ENCODE measurements around the gene XKR3. TPM values are rescaled to one million over a fixed set of nuclear protein-coding genes. Genes with fewer than 3 reads are reported as not detected.

XKR3 gene
- total RNA-seq, 1 experiment from 2014 or later = not detected

- TF ChIP-seq, protein P1, sequence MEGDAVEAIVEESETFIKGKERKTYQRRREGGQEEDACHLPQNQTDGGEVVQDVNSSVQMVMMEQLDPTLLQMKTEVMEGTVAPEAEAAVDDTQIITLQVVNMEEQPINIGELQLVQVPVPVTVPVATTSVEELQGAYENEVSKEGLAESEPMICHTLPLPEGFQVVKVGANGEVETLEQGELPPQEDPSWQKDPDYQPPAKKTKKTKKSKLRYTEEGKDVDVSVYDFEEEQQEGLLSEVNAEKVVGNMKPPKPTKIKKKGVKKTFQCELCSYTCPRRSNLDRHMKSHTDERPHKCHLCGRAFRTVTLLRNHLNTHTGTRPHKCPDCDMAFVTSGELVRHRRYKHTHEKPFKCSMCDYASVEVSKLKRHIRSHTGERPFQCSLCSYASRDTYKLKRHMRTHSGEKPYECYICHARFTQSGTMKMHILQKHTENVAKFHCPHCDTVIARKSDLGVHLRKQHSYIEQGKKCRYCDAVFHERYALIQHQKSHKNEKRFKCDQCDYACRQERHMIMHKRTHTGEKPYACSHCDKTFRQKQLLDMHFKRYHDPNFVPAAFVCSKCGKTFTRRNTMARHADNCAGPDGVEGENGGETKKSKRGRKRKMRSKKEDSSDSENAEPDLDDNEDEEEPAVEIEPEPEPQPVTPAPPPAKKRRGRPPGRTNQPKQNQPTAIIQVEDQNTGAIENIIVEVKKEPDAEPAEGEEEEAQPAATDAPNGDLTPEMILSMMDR (IDR thresholded peaks at IDR 0.05; ENCODE audit: unreplicated experiment) = no peak
- no peak for DNase-seq (ENCODE audit: unreplicated experiment)
- no peaks in the 10 kb centered on the region for H3K36me3 Mint-ChIP-seq (ENCODE audit: insufficient read depth, unreplicated experiment)
- H3K27ac Mint-ChIP-seq (ENCODE audit: low read depth, unreplicated experiment) = no peak overlapping the region
- intact Hi-C loops (cut with micrococcal nuclease) = no loop called here
- POLR2A ChIA-PET = no interaction called here
- peaks cover 19% of the 10 kb centered on the region for H3K4me1 Mint-ChIP-seq (ENCODE audit: insufficient read depth, unreplicated experiment)
- CTCF ChIA-PET = interaction anchor here (0.7 kb wide), 1 partner anchor 40 kb away, joined by 3 read pairs; no protein-coding TSS in a partner anchor
- H3K4me3 Mint-ChIP-seq (ENCODE audit: unreplicated experiment) = no peak overlapping the region
- no peaks in the 10 kb centered on the region for H3K27me3 Mint-ChIP-seq (ENCODE audit: insufficient read depth, unreplicated experiment)
- peaks cover 8% of the 10 kb centered on the region for H3K9me3 Mint-ChIP-seq (ENCODE audit: unreplicated experiment)
- BruUV-seq (replicated peaks) = no TSS peak
Observed at GRCh38 chr22:16815073-16815472, 10.1 kb downstream of the XKR3 start.

DNA sequence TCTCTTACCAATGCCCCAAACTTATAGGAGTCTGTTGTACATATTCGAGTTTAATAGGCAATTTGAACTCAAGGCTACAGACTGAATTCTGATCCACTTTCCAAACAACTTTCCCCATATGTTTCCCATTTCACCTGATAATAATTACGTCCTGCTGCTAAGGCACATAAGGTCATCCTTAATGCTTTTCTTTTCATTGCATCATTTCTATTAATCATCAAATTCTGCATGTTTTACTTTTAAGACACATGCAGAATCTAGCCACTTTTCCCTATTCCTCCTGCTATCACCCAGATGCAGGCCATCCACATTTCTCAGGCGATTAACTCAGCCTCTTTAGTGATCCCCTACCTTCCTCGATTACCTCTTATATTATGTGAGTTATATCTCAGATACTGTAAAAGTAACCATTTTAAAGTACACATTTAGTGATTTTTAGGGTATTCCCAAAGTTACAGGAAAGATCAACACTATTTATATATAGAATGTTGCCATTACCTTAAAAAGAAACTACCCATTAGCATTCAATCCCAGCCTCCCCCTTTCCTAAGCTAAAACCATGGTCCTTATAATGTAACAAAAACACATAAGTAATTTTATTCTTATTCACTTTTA lies 14.9 kb downstream of the XKR3 start:
- TF ChIP-seq, protein P1 (IDR thresholded peaks at IDR 0.05; ENCODE audit: unreplicated experiment) = no peak
- no peak overlapping the region for H3K4me3 Mint-ChIP-seq (ENCODE audit: unreplicated experiment)
- no peaks in the 10 kb centered on the region for H3K9me3 Mint-ChIP-seq (ENCODE audit: unreplicated experiment)
- H3K4me1 Mint-ChIP-seq (ENCODE audit: insufficient read depth, unreplicated experiment) = peaks cover 24% of the 10 kb centered on the region
- ChIA-PET CTCF (interaction anchor here (0.5 to 0.7 kb wide), 3 partner anchors 22 to 305 kb away, joined by 3 to 5 read pairs (median 4); no protein-coding TSS in a partner anchor), POLR2A (no interaction called here)
- no peak for DNase-seq (ENCODE audit: unreplicated experiment)
- intact Hi-C loops (cut with micrococcal nuclease) = no loop called here
- no peak overlapping the region for H3K27ac Mint-ChIP-seq (ENCODE audit: low read depth, unreplicated experiment)
- H3K27me3 Mint-ChIP-seq (ENCODE audit: insufficient read depth, unreplicated experiment) = no peaks in the 10 kb centered on the region
- BruUV-seq (replicated peaks) = no TSS peak
- H3K36me3 Mint-ChIP-seq (ENCODE audit: insufficient read depth, unreplicated experiment) = no peaks in the 10 kb centered on the region

- Mint-ChIP-seq H3K27me3 (ENCODE audit: insufficient read depth, unreplicated experiment) (no peaks in the 10 kb centered on the region), H3K9me3 (ENCODE audit: unreplicated experiment) (no peaks in the 10 kb centered on the region), H3K27ac (ENCODE audit: low read depth, unreplicated experiment) (no peak overlapping the region), H3K36me3 (ENCODE audit: insufficient read depth, unreplicated experiment) (no peaks in the 10 kb centered on the region), H3K4me1 (ENCODE audit: insufficient read depth, unreplicated experiment) (peaks cover 24% of the 10 kb centered on the region), H3K4me3 (ENCODE audit: unreplicated experiment) (no peak overlapping the region)
- intact Hi-C loops (cut with micrococcal nuclease) = no loop called here
- DNase-seq (ENCODE audit: unreplicated experiment) = no peak
- BruUV-seq (replicated peaks) = no TSS peak
- TF ChIP-seq, protein P1 (IDR thresholded peaks at IDR 0.05; ENCODE audit: unreplicated experiment) = no peak
- ChIA-PET POLR2A (interaction anchor here (0.6 kb wide), 2 partner anchors 678 to 1064 kb away, joined by 3 read pairs; no protein-coding TSS in a partner anchor), CTCF (no interaction called here)
Observed at GRCh38 chr22:16808744-16809143, 16.5 kb downstream of the XKR3 start.

- TF ChIP-seq, protein P1 (IDR thresholded peaks at IDR 0.05; ENCODE audit: unreplicated experiment) = no peak
- intact Hi-C loops (cut with micrococcal nuclease) = no loop called here
- no peak overlapping the region for H3K27ac Mint-ChIP-seq (ENCODE audit: low read depth, unreplicated experiment)
- H3K9me3 Mint-ChIP-seq (ENCODE audit: unreplicated experiment) = no peaks in the 10 kb centered on the region
- ChIA-PET CTCF (interaction anchor here (1.2 kb wide), 1 partner anchor 23 kb away, joined by 6 read pairs; no protein-coding TSS in a partner anchor), POLR2A (interaction anchor here (0.6 kb wide), 1 partner anchor 12 kb away, joined by 3 read pairs; no protein-coding TSS in a partner anchor)
- BruUV-seq (replicated peaks) = no TSS peak
- H3K4me1 Mint-ChIP-seq (ENCODE audit: insufficient read depth, unreplicated experiment) = peaks cover 24% of the 10 kb centered on the region
- no peak overlapping the region for H3K4me3 Mint-ChIP-seq (ENCODE audit: unreplicated experiment)
- DNase-seq (ENCODE audit: unreplicated experiment) = no peak
- H3K36me3 Mint-ChIP-seq (ENCODE audit: insufficient read depth, unreplicated experiment) = no peaks in the 10 kb centered on the region
- no peaks in the 10 kb centered on the region for H3K27me3 Mint-ChIP-seq (ENCODE audit: insufficient read depth, unreplicated experiment)
Observed at GRCh38 chr22:16807109-16807508, 18.1 kb downstream of the XKR3 start.

All from MCF 10A (cell line).